OCI-LY7 (cell line): Measurements from ENCODE around the gene CWH43. TPM values are rescaled to one million over a fixed set of nuclear protein-coding genes. Genes with fewer than 3 reads are reported as not detected.

Source experiments
- BruUV-seq: library from RNA; stranded (reverse); fragments of 400-500 nt; replicated peaks from 2 replicates; lab custom pipeline; 2021; lab: Mats Ljungman, UMichigan
- CTCF ChIA-PET: fragments of 300-600 bp; sonication (Branson Sonifier 250); formaldehyde crosslinking; loops from one replicate; lab custom pipeline; 2022; ENCODE audit warnings: antibody characterized with exemption; ENCODE audit not compliant: unreplicated experiment; lab: Charles Lee
- POLR2A ChIA-PET: fragments of 300-600 bp; sonication (Branson Sonifier 250); formaldehyde crosslinking; loops from one replicate; lab custom pipeline; 2022; ENCODE audit warnings: antibody characterized with exemption; lab: Charles Lee
- DNase-seq: peaks from one replicate; pipeline ENCODE4 v3.0.0-alpha.2; 2015; ENCODE audit warnings: low spot score
- H2AFZ ChIP-seq: fragments of 200-600 bp; sonication (generic), shearing (Covaris generic); 2 replicates; pipeline ENCODE4 v1.6.1; 2014; ENCODE audit warnings: mild to moderate bottlenecking, antibody characterized with exemption, low read length, moderate library complexity
- H3K27ac ChIP-seq: fragments of 200-600 bp; sonication (generic); 2 replicates; pipeline ENCODE4 v1.5.1; 2014; ENCODE audit warnings: mixed run types, low read depth, mild to moderate bottlenecking, moderate library complexity, low read length, inconsistent platforms; ENCODE audit not compliant: poor library complexity, severe bottlenecking
- H3K36me3 ChIP-seq: fragments of 200-600 bp; sonication (generic); 2 replicates; pipeline ENCODE4 v1.6.1; 2014; ENCODE audit warnings: mild to moderate bottlenecking, antibody characterized with exemption, low read length, moderate library complexity, mixed read lengths; ENCODE audit not compliant: insufficient read depth
- H3K4me1 ChIP-seq: fragments of 200-600 bp; sonication (generic); 2 replicates; pipeline ENCODE4 v1.5.1; 2014; ENCODE audit warnings: mild to moderate bottlenecking, low read length; ENCODE audit not compliant: insufficient read depth, poor library complexity, severe bottlenecking
- H3K4me2 ChIP-seq: fragments of 200-600 bp; sonication (generic); 2 replicates; pipeline ENCODE4 v1.6.1; 2014; ENCODE audit warnings: mild to moderate bottlenecking, low read length
- H3K4me3 ChIP-seq: fragments of 200-600 bp; sonication (generic); 2 replicates; pipeline ENCODE4 v1.5.1; 2014; ENCODE audit warnings: mild to moderate bottlenecking, low read depth, low read length; ENCODE audit not compliant: poor library complexity, severe bottlenecking
- H3K79me2 ChIP-seq: fragments of 200-600 bp; sonication (generic); 2 replicates; pipeline ENCODE4 v1.6.1; 2016; ENCODE audit warnings: low read depth, mild to moderate bottlenecking, low read length, moderate library complexity, mixed read lengths; ENCODE audit not compliant: insufficient read depth
- H3K9me2 ChIP-seq: fragments of 200-600 bp; sonication (generic); 2 replicates; pipeline ENCODE4 v1.6.1; 2016; ENCODE audit warnings: mild to moderate bottlenecking, low read length, mixed read lengths; ENCODE audit not compliant: insufficient read depth
- H3K9me3 ChIP-seq: fragments of 200-600 bp; sonication (generic); 2 replicates; pipeline ENCODE4 v1.6.1; 2014; ENCODE audit warnings: mild to moderate bottlenecking, mixed run types, low read length, mixed read lengths
- H4K20me1 ChIP-seq: fragments of 200-600 bp; sonication (generic); 2 replicates; pipeline ENCODE4 v1.6.1; 2014; ENCODE audit warnings: mild to moderate bottlenecking, antibody characterized with exemption, low read length, moderate library complexity, mixed read lengths; ENCODE audit not compliant: insufficient read depth
- CTCF ChIP-seq: fragments of 200-600 bp; sonication (generic); conservative IDR thresholded peaks from 2 replicates; pipeline ENCODE4 v1.5.1; 2014; ENCODE audit warnings: mild to moderate bottlenecking, antibody characterized with exemption, low read length, moderate library complexity, mixed read lengths
- EZH2phosphoT487 ChIP-seq: fragments of 200-600 bp; sonication (generic); IDR thresholded peaks from 2 replicates; pipeline ENCODE4 v1.6.1; 2018; ENCODE audit warnings: low read depth, borderline replicate concordance, mild to moderate bottlenecking, mixed run types, antibody characterized with exemption, low read length, moderate library complexity, mixed read lengths
- intact Hi-C: fragments of 100-400 bp; cut with micrococcal nuclease; formaldehyde crosslinking; loops from one replicate; pipeline ENCODE4 v1.10.0; 2022; ENCODE audit not compliant: unreplicated experiment
- total RNA-seq, 2 experiments: library from RNA; depleted of rRNA in 1 of 2; stranded (reverse); fragments of >200 nt in 1 of 2; shearing (Covaris generic) in 1 of 2; gene quantifications; 2 replicates each; pipeline ENCODE4 v1.2.3, GENCODE V29; 2014 to 2022

The CWH43 gene
- total RNA-seq, 2 experiments from 2014 or later = not detected

- ChIA-PET POLR2A (interaction anchor here (0.6 to 0.7 kb wide), 4 partner anchors 12 to 544 kb away, joined by 3 to 5 read pairs (median 3); no protein-coding TSS in a partner anchor), CTCF (no interaction called here)
- Histone ChIP-seq H2AFZ (no peak overlapping the region), H3K4me2 (no peak overlapping the region), H3K4me3 (no peak overlapping the region), H4K20me1 (no peaks in the 10 kb centered on the region), H3K79me2 (no peaks in the 10 kb centered on the region), H3K36me3 (no peaks in the 10 kb centered on the region), H3K27ac (no peak overlapping the region), H3K9me2 (no peaks in the 10 kb centered on the region), H3K9me3 (no peaks in the 10 kb centered on the region), H3K4me1 (no peaks in the 10 kb centered on the region)
- BruUV-seq = no TSS peak
- DNase-seq = peak; percentile 37
- intact Hi-C loops = no loop called here
- TF ChIP-seq CTCF (peak; percentile 84), EZH2phosphoT487 (no peak)
Measured at GRCh38 chr4:48944756-48945241, 41.3 kb upstream of the CWH43 start.

GRCh38 chr4:48945981-48946380 is 40.1 kb upstream of the CWH43 start:
- Histone ChIP-seq H3K9me3 (no peaks in the 10 kb centered on the region), H3K79me2 (no peaks in the 10 kb centered on the region), H4K20me1 (no peaks in the 10 kb centered on the region), H3K9me2 (no peaks in the 10 kb centered on the region), H3K36me3 (no peaks in the 10 kb centered on the region), H3K4me1 (no peaks in the 10 kb centered on the region), H3K4me2 (no peak overlapping the region), H2AFZ (no peak overlapping the region), H3K27ac (no peak overlapping the region), H3K4me3 (no peak overlapping the region)
- no TSS peak for BruUV-seq
- intact Hi-C loops = no loop called here
- ChIA-PET POLR2A (no interaction called here), CTCF (no interaction called here)
- no peak for DNase-seq
- TF ChIP-seq EZH2phosphoT487 (no peak), CTCF (no peak)

- no peaks in the 10 kb centered on the region for H3K79me2 ChIP-seq
- ChIA-PET POLR2A (no interaction called here), CTCF (no interaction called here)
- H3K36me3 ChIP-seq = no peaks in the 10 kb centered on the region
- H2AFZ ChIP-seq = no peak overlapping the region
- no peak overlapping the region for H3K4me2 ChIP-seq
- H3K9me2 ChIP-seq = no peaks in the 10 kb centered on the region
- H3K27ac ChIP-seq = no peak overlapping the region
- no peaks in the 10 kb centered on the region for H3K4me1 ChIP-seq
- no TSS peak for BruUV-seq
- no peaks in the 10 kb centered on the region for H3K9me3 ChIP-seq
- intact Hi-C loops = no loop called here
- H4K20me1 ChIP-seq = no peaks in the 10 kb centered on the region
- DNase-seq = no peak
- H3K4me3 ChIP-seq = no peak overlapping the region
- 0 out of 2 replicates have a peak, but pooled peaks have one; percentile 29 for TF ChIP-seq CTCF
- TF ChIP-seq EZH2phosphoT487 = no peak
Measured at GRCh38 chr4:48947731-48948130, 38.3 kb upstream of the CWH43 start.
